Left hindlimb (tissue), 1 donor: Measurements from ENCODE around the gene SERINC4.

Experiments used
- DNase-seq: peaks from one replicate; pipeline ENCODE4 v3.0.0-alpha.2; 2018

The SERINC4 gene

GRCh38 chr15:43795997-43796396, 4.0 kb downstream of the SERINC4 start:
- no peak for DNase-seq

GRCh38 chr15:43795197-43795596, 4.8 kb downstream of the SERINC4 start:
- DNase-seq = no peak

GRCh38 chr15:43794269-43795037, 5.6 kb downstream of the SERINC4 start:
- DNase-seq = no peak

- no peak for DNase-seq
Measured at GRCh38 chr15:43793647-43794046, 6.4 kb downstream of the SERINC4 start.

GRCh38 chr15:43792761-43793476, 7.1 kb downstream of the SERINC4 start:
- DNase-seq = peak; percentile 35

GRCh38 chr15:43791993-43792760, 7.8 kb downstream of the SERINC4 start, which contains the start of gene SERF2:
Gene SERF2 (plus strand): TSS chr15:43792320. CDS start chr15:43792377, 57 bp downstream.
- DNase-seq = peak; percentile 100

- DNase-seq = no peak
Measured at GRCh38 chr15:43789409-43789808, 10.6 kb downstream of the SERINC4 start.

GRCh38 chr15:43779016-43779415, 21.0 kb downstream of the SERINC4 start:
- DNase-seq = no peak

- DNase-seq = peak; percentile 85
Measured at GRCh38 chr15:43777267-43777914, 22.6 kb downstream of the SERINC4 start.

GRCh38 chr15:43776718-43777266, 23.2 kb downstream of the SERINC4 start, which contains the start of gene ELL3:
Gene ELL3 (minus strand): TSS chr15:43776966. CDS start chr15:43776901, 65 bp downstream.
- DNase-seq = peak; percentile 84

- DNase-seq = peak; percentile 47
Measured at GRCh38 chr15:43776101-43776717, 23.8 kb downstream of the SERINC4 start.

- DNase-seq = no peak
Measured at GRCh38 chr15:43775411-43775965, 24.5 kb downstream of the SERINC4 start.

- no peak for DNase-seq
Measured at GRCh38 chr15:43774062-43774461, 26.0 kb downstream of the SERINC4 start.

GRCh38 chr15:43772624-43773023, 27.4 kb downstream of the SERINC4 start:
- no peak for DNase-seq

GRCh38 chr15:43771816-43772215, 28.2 kb downstream of the SERINC4 start:
- no peak for DNase-seq

GRCh38 chr15:43769584-43770228, 30.3 kb downstream of the SERINC4 start:
- no peak for DNase-seq

GRCh38 chr15:43763819-43764446, 36.1 kb downstream of the SERINC4 start:
- no peak for DNase-seq

GRCh38 chr15:43762824-43763223, 37.2 kb downstream of the SERINC4 start:
- no peak for DNase-seq

GRCh38 chr15:43751885-43752284, 48.1 kb downstream of the SERINC4 start:
- DNase-seq = no peak

- no peak for DNase-seq
Measured at GRCh38 chr15:43749690-43750345, 50.2 kb downstream of the SERINC4 start.
